B cell (primary cell): Measurements from ENCODE around the gene SLC25A20. TPM values are rescaled to one million over a fixed set of nuclear protein-coding genes. Genes with fewer than 3 reads are reported as not detected.

ENCODE experiments used
- ATAC-seq: fragments of 200-7000 bp; cut with Tn5 transposase; one replicate; pipeline ENCODE4 v1.10.0; 2021; ENCODE audit warnings: low read depth, mild to moderate bottlenecking, moderate number of reproducible peaks, moderate library complexity
- CTCF ChIA-PET: fragments of 350-600 bp; sonication (Branson Sonifier 250); formaldehyde crosslinking; loops from one replicate; lab custom pipeline; 2021; ENCODE audit warnings: antibody characterized with exemption, inconsistent platforms; lab: Charles Lee
- POLR2A ChIA-PET: fragments of 350-600 bp; sonication (Branson Sonifier 250); formaldehyde crosslinking; loops from one replicate; lab custom pipeline; 2021; ENCODE audit warnings: antibody characterized with exemption; lab: Charles Lee
- DNase-seq: peaks from one replicate; pipeline ENCODE4 v3.0.0; 2013
- H2AFZ ChIP-seq: 2 replicates; pipeline ENCODE4 v1.6.1; 2012; ENCODE audit warnings: mild to moderate bottlenecking, low read depth, low read length; ENCODE audit not compliant: insufficient read depth, poor library complexity, severe bottlenecking
- H3K27ac ChIP-seq, 2 donors: 1 replicate in 1 of 2; 2 replicates in 1 of 2; pipeline ENCODE4 v1.5.1; 2012 to 2013; ENCODE audit warnings: low read length in 2 of 2, mild to moderate bottlenecking in 2 of 2, moderate library complexity in 1 of 2
- H3K27me3 ChIP-seq, 4 experiments: fragments of 200-600 bp in 1 of 4; sonication (generic) in 1 of 4; replicated peaks in 1 of 4; 1 replicate in 2 of 4; 2 replicates in 2 of 4; pipeline versions ENCODE4 v1.6.1 to v1.7.0; 2013 to 2016; ENCODE audit warnings: low read length in 3 of 4, mild to moderate bottlenecking in 2 of 4, mixed read lengths in 1 of 4, moderate library complexity in 1 of 4; ENCODE audit not compliant: insufficient read depth in 4 of 4, control insufficient read depth in 3 of 4; ENCODE audit errors: control extremely low read depth in 1 of 4
- H3K36me3 ChIP-seq, 2 experiments: replicated peaks in 1 of 2; 1 replicate in 1 of 2; 2 replicates in 1 of 2; pipeline versions ENCODE4 v1.6.1 to v1.7.1; 2013; ENCODE audit warnings: low read length in 1 of 2; ENCODE audit not compliant: insufficient read depth in 2 of 2, control insufficient read depth in 1 of 2; ENCODE audit errors: control extremely low read depth in 1 of 2, extremely low read depth in 1 of 2
- H3K4me1 ChIP-seq, 2 donors: fragments of 200-600 bp in 1 of 2; sonication (generic) in 1 of 2; 1 replicate in 1 of 2; 2 replicates in 1 of 2; pipeline versions ENCODE4 v1.5.1 to v1.6.1; 2013 to 2017; ENCODE audit warnings: low read length in 2 of 2; ENCODE audit not compliant: control insufficient read depth in 2 of 2, insufficient read depth in 2 of 2
- H3K4me2 ChIP-seq: replicated peaks from 2 replicates; pipeline ENCODE3; 2012; ENCODE audit warnings: mild to moderate bottlenecking, low read depth, low read length; ENCODE audit not compliant: poor library complexity, severe bottlenecking
- H3K4me3 ChIP-seq, 5 experiments: fragments of 200-600 bp in 1 of 5; sonication (generic) in 1 of 5; 1 replicate in 3 of 5; 2 replicates in 2 of 5; pipeline versions ENCODE4 v1.5.1 to v1.7.0; 2011 to 2016; ENCODE audit warnings: low read length in 4 of 5, mild to moderate bottlenecking in 4 of 5, low read depth in 2 of 5, control low read depth in 1 of 5, moderate library complexity in 1 of 5; ENCODE audit not compliant: insufficient read depth in 1 of 5; ENCODE audit errors: control extremely low read depth in 1 of 5, extremely low read depth in 1 of 5
- H3K79me2 ChIP-seq: fragments of 200-600 bp; sonication (generic); one replicate; pipeline ENCODE4 v1.6.0; 2016; ENCODE audit warnings: low read length; ENCODE audit not compliant: control insufficient read depth, insufficient read depth
- H3K9ac ChIP-seq: fragments of 200-600 bp; sonication (generic); 2 replicates; pipeline ENCODE4 v1.6.1; 2017; ENCODE audit warnings: mild to moderate bottlenecking, low read length, moderate library complexity
- H3K9me3 ChIP-seq, 3 donors: one replicate each; pipeline versions ENCODE4 v1.6.1 to v1.7.1; 2013; ENCODE audit warnings: low read length in 2 of 3; ENCODE audit not compliant: control insufficient read depth in 2 of 3, insufficient read depth in 1 of 3; ENCODE audit errors: control extremely low read depth in 1 of 3
- H4K20me1 ChIP-seq: 2 replicates; pipeline ENCODE4 v1.6.0; 2012; ENCODE audit warnings: mild to moderate bottlenecking, low read length; ENCODE audit not compliant: insufficient read depth, control insufficient read depth, poor library complexity, severe bottlenecking
- H3K27ac Mint-ChIP-seq: one replicate; pipeline ENCODE4 v1.8.0; 2021; ENCODE audit warnings: mixed read lengths
- H3K27me3 Mint-ChIP-seq: one replicate; pipeline ENCODE4 v1.8.0; 2021; ENCODE audit warnings: mixed read lengths
- H3K4me1 Mint-ChIP-seq: one replicate; pipeline ENCODE4 v1.8.0; 2021; ENCODE audit warnings: mixed read lengths
- H3K4me3 Mint-ChIP-seq: one replicate; pipeline ENCODE4 v1.8.0; 2021; ENCODE audit warnings: mixed read lengths
- H3K9me3 Mint-ChIP-seq: one replicate; pipeline ENCODE4 v1.8.0; 2022; ENCODE audit warnings: mixed read lengths; ENCODE audit not compliant: insufficient read depth
- EZH2 ChIP-seq: IDR thresholded peaks from 2 replicates; pipeline ENCODE4 v1.6.1; 2012; ENCODE audit warnings: borderline replicate concordance, low read depth, mild to moderate bottlenecking, moderate library complexity, low read length; ENCODE audit not compliant: insufficient read depth, poor library complexity, severe bottlenecking
- WGBS: methylation state at CpG from one replicate; pipeline ENCODE4 v1.1.5; 2013; ENCODE audit warnings: missing lambda C conversion rate; ENCODE audit not compliant: insufficient coverage; 5-methylcytosine and 5-hydroxymethylcytosine counted together
- intact Hi-C: fragments of 100-400 bp; cut with micrococcal nuclease; formaldehyde crosslinking; loops from one replicate; pipeline ENCODE4 v1.10.0; 2022
- polyA plus RNA-seq: library from polyadenylated mRNA; depleted of rRNA; stranded (reverse); fragments of >200 nt; gene quantifications from 2 replicates; pipeline ENCODE4 v1.2.3, GENCODE V29; 2012
- total RNA-seq, 2 donors: library from RNA; stranded (reverse); fragments of 120-200 nt in 1 of 2; gene quantifications; 1 replicate in 1 of 2; 2 replicates in 1 of 2; pipeline versions ENCODE4 v1.2.3 to v1.2.4, GENCODE V29; 2013 to 2022
- TF ChIP-seq, protein P1 (sequence below): fragments of 200-600 bp; IDR thresholded peaks from one replicate; pipeline ENCODE4 v1.8.0; 2022; ENCODE audit warnings: antibody characterized with exemption, mild to moderate bottlenecking

The SLC25A20 gene
- total and polyA plus RNA-seq, 2 donors (not counting 1 experiment from before 2014, with no cell fraction given): 12.2 to 19.9 TPM

DNA sequence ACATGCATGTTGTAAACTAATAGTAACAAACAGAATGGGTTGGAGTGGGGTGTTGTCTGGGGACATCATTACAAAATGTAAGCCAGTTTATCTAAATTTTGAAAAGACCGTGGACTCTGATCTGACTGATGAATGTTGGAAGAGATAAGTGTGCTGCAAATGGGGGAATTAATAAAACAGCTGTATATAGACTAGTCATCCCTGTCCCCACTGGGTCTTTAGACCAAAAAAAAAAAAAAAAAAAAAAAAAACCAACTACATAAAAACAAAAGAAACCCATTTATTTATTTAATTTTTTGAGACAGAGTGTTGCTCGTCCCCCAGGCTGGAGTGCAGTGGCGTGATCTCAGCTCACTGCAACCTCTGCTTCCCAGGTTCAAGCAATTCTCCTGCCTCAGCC lies 40.0 kb upstream of the SLC25A20 start:
- H3K4me1 Mint-ChIP-seq: peaks cover 11% of the 10 kb centered on the region
- DNase-seq: no peak
- Histone ChIP-seq H3K4me2 (no peak overlapping the region), H3K4me3 (no peak overlapping the region), H3K9ac (no peak overlapping the region), H2AFZ (no peak overlapping the region), H3K36me3 (peaks cover 5 to 25% of the 10 kb centered on the region in 2 experiments), H3K79me2 (peaks cover 59% of the 10 kb centered on the region), H3K27ac (no peak overlapping the region), H3K27me3 (no peaks in the 10 kb centered on the region), H3K9me3 (no peaks in the 10 kb centered on the region), H4K20me1 (peaks cover 34% of the 10 kb centered on the region), H3K4me1 (no peaks in the 10 kb centered on the region)
- intact Hi-C loops: no loop called here
- H3K9me3 Mint-ChIP-seq: no peaks in the 10 kb centered on the region
- ChIA-PET CTCF (interaction anchor here (0.7 kb wide), 2 partner anchors 502 to 718 kb away, joined by 3 read pairs; no protein-coding TSS in a partner anchor), POLR2A (no interaction called here)
- H3K27me3 Mint-ChIP-seq: no peaks in the 10 kb centered on the region
- H3K27ac Mint-ChIP-seq: no peak overlapping the region
- no peak for ATAC-seq
- no peak overlapping the region for H3K4me3 Mint-ChIP-seq
- no CpG with 5 or more reads among the region's 3 CpGs for WGBS
- TF ChIP-seq EZH2: no peak
- TF ChIP-seq, protein P1, sequence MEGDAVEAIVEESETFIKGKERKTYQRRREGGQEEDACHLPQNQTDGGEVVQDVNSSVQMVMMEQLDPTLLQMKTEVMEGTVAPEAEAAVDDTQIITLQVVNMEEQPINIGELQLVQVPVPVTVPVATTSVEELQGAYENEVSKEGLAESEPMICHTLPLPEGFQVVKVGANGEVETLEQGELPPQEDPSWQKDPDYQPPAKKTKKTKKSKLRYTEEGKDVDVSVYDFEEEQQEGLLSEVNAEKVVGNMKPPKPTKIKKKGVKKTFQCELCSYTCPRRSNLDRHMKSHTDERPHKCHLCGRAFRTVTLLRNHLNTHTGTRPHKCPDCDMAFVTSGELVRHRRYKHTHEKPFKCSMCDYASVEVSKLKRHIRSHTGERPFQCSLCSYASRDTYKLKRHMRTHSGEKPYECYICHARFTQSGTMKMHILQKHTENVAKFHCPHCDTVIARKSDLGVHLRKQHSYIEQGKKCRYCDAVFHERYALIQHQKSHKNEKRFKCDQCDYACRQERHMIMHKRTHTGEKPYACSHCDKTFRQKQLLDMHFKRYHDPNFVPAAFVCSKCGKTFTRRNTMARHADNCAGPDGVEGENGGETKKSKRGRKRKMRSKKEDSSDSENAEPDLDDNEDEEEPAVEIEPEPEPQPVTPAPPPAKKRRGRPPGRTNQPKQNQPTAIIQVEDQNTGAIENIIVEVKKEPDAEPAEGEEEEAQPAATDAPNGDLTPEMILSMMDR: no peak

GRCh38 chr3:48938156-48938555 lies 39.5 kb upstream of the SLC25A20 start:
- no peak overlapping the region for H3K4me2 ChIP-seq
- H3K27ac ChIP-seq: no peak overlapping the region
- H3K4me1 ChIP-seq: no peaks in the 10 kb centered on the region
- H3K27me3 Mint-ChIP-seq: no peaks in the 10 kb centered on the region
- peaks cover 3 to 26% of the 10 kb centered on the region in 2 experiments for H3K36me3 ChIP-seq
- no peak overlapping the region for H3K4me3 ChIP-seq
- H3K27ac Mint-ChIP-seq: no peak overlapping the region
- H3K79me2 ChIP-seq: peaks cover 62% of the 10 kb centered on the region
- peaks cover 38% of the 10 kb centered on the region for H4K20me1 ChIP-seq
- no peak overlapping the region for H3K4me3 Mint-ChIP-seq
- no peak overlapping the region for H3K9ac ChIP-seq
- peaks cover 11% of the 10 kb centered on the region for H3K4me1 Mint-ChIP-seq
- H3K9me3 Mint-ChIP-seq: no peaks in the 10 kb centered on the region
- no peak for DNase-seq
- intact Hi-C loops: no loop called here
- POLR2A ChIA-PET: no interaction called here
- no peak for ATAC-seq
- CTCF ChIA-PET: no interaction called here
- no peaks in the 10 kb centered on the region for H3K27me3 ChIP-seq
- no peak overlapping the region for H2AFZ ChIP-seq
- no peaks in the 10 kb centered on the region for H3K9me3 ChIP-seq
- TF ChIP-seq, protein P1: no peak
- TF ChIP-seq EZH2: no peak
